Prostate gland (tissue), 2 donors: ENCODE measurements around the gene CPLX1.

ENCODE experiments used
- POLR2A ChIP-seq: fragments of 450-650 bp; IDR thresholded peaks from one replicate; pipeline ENCODE4 v1.6.1; 2016; ENCODE audit warnings: antibody characterized with exemption, mild to moderate bottlenecking
- POLR2AphosphoS5 ChIP-seq: sonication (generic); formaldehyde crosslinking; IDR thresholded peaks from one replicate; pipeline ENCODE4 v1.6.1; 2017; ENCODE audit warnings: antibody characterized with exemption
- TF ChIP-seq, protein P1 (sequence below), 4 experiments: fragments of 200-600 bp in 2 of 4; fragments of 450-650 bp in 2 of 4; sonication (generic) in 2 of 4; IDR thresholded peaks; 1 replicate in 3 of 4; 2 replicates in 1 of 4; pipeline ENCODE4 v1.5.1; 2016 to 2019; ENCODE audit warnings: antibody characterized with exemption in 4 of 4, mild to moderate bottlenecking in 2 of 4, moderate library complexity in 2 of 4

DNA sequence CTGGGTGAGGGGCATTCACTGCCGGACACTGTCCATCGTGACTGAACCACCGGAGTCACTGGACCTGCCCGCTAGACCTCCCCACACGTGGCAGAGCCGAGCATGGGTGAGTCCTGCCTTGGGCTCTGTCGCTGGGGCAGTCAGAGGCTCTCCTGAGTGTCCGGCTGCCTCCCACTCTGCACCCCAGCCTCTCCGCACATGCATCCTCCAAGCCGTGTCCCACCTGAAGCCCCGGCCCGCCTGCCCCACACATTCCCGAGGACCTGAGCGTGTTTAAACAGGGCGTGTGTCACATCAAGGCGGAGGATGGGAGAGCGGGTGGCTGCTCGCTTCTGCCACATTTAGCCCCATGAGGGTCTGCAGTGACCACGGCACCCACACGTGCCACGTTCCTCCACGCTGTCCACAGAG lies 4.7 kb downstream of the CPLX1 start:
- TF ChIP-seq, protein P1, sequence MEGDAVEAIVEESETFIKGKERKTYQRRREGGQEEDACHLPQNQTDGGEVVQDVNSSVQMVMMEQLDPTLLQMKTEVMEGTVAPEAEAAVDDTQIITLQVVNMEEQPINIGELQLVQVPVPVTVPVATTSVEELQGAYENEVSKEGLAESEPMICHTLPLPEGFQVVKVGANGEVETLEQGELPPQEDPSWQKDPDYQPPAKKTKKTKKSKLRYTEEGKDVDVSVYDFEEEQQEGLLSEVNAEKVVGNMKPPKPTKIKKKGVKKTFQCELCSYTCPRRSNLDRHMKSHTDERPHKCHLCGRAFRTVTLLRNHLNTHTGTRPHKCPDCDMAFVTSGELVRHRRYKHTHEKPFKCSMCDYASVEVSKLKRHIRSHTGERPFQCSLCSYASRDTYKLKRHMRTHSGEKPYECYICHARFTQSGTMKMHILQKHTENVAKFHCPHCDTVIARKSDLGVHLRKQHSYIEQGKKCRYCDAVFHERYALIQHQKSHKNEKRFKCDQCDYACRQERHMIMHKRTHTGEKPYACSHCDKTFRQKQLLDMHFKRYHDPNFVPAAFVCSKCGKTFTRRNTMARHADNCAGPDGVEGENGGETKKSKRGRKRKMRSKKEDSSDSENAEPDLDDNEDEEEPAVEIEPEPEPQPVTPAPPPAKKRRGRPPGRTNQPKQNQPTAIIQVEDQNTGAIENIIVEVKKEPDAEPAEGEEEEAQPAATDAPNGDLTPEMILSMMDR (IDR thresholded peaks at IDR 0.05) = no peak
- TF ChIP-seq POLR2A (no peak), POLR2AphosphoS5 (no peak)
